Upper lobe of left lung (tissue), 6 donors: ENCODE measurements around the gene SDF2L1. TPM values are rescaled to one million over a fixed set of nuclear protein-coding genes. Genes with fewer than 3 reads are reported as not detected.

ENCODE experiments used
- ATAC-seq, 2 donors: fragments of 200-7000 bp; cut with Tn5 transposase; one replicate each; pipeline ENCODE4 v1.9.1; 2022; ENCODE audit warnings: mild to moderate bottlenecking in 2 of 2, moderate library complexity in 2 of 2; ENCODE audit not compliant: low FRiP score in 2 of 2
- DNase-seq, 2 donors: peaks; one replicate each; pipeline ENCODE4 v3.0.0-alpha.2; 2019 to 2020
- H3K27ac ChIP-seq, 4 donors: fragments of 200-600 bp; sonication (generic); one replicate each; pipeline ENCODE4 v1.5.1; 2016 to 2019
- H3K27me3 ChIP-seq, 4 donors: fragments of 200-600 bp; sonication (generic); one replicate each; pipeline ENCODE4 v1.5.1; 2017 to 2019
- H3K36me3 ChIP-seq, 4 donors: fragments of 200-600 bp; sonication (generic); one replicate each; pipeline ENCODE4 v1.5.1; 2016 to 2019
- H3K4me1 ChIP-seq, 4 donors: fragments of 200-600 bp; sonication (generic); one replicate each; pipeline ENCODE4 v1.5.1; 2018 to 2019
- H3K4me3 ChIP-seq, 4 donors: fragments of 200-600 bp; sonication (generic); one replicate each; pipeline ENCODE4 v1.5.1; 2017 to 2019; ENCODE audit warnings: mild to moderate bottlenecking in 2 of 4, moderate library complexity in 1 of 4
- H3K9me3 ChIP-seq, 4 donors: fragments of 200-600 bp; sonication (generic); one replicate each; pipeline ENCODE4 v1.5.1; 2018 to 2019
- EP300 ChIP-seq, 4 donors: sonication (generic); formaldehyde crosslinking; IDR thresholded peaks; one replicate each; pipeline ENCODE4 v1.5.1; 2017; ENCODE audit warnings: antibody characterized with exemption in 4 of 4, control low read depth in 2 of 4
- POLR2A ChIP-seq, 4 donors: fragments of 450-650 bp; IDR thresholded peaks; one replicate each; pipeline ENCODE4 v1.5.1; 2016 to 2017; ENCODE audit warnings: antibody characterized with exemption in 4 of 4, mild to moderate bottlenecking in 2 of 4
- POLR2AphosphoS5 ChIP-seq, 2 donors: sonication (generic); formaldehyde crosslinking; IDR thresholded peaks; one replicate each; pipeline ENCODE4 v1.5.1; 2017; ENCODE audit warnings: antibody characterized with exemption in 2 of 2
- WGBS, 2 donors: methylation state at CpG; one replicate each; pipeline ENCODE4 v1.1.5; 2017 to 2018; 5-methylcytosine and 5-hydroxymethylcytosine counted together
- total RNA-seq, 6 donors: library from RNA; depleted of rRNA in 4 of 6; stranded (reverse); fragments of >200 nt in 4 of 6; gene quantifications; one replicate each; pipeline versions ENCODE4 v1.1.0 to v1.2.1, GENCODE V29; 2016 to 2021
- TF ChIP-seq, protein P1 (sequence below), 6 experiments: fragments of 450-650 bp in 4 of 6; fragments of 200-600 bp in 2 of 6; sonication (generic) in 2 of 6; IDR thresholded peaks; one replicate each; pipeline ENCODE4 v1.5.1; 2016 to 2019; ENCODE audit warnings: antibody characterized with exemption in 6 of 6
- donor health status: DM: no; HTN: no; CAD: no; lungs with moderate emphysema.
- donor health status: DM: no; HTN: yes; CAD: no; lungs with severe emphysema.

The SDF2L1 gene
- total RNA-seq, 6 donors from 2014 or later: 3.1 to 73.1 (median 38.9) TPM

GRCh38 chr22:21622919-21623647 is 19.0 kb upstream of the SDF2L1 start:
- Histone ChIP-seq H3K27ac (no peak overlapping the region), H3K4me3 (no peak overlapping the region), H3K9me3 (no peaks in the 10 kb centered on the region), H3K27me3 (no peaks in the 10 kb centered on the region), H3K36me3 (peaks cover 0 to 26% (median 12%) of the 10 kb centered on the region in 4 donors), H3K4me1 (peaks cover 4 to 41% (median 12%) of the 10 kb centered on the region in 4 donors)
- no peak for DNase-seq
- ATAC-seq: no peak
- WGBS, 2 donors: 89 to 92% methylated on average over 22 to 23 of the region's 23 CpGs
- TF ChIP-seq POLR2A (IDR thresholded peaks at IDR 0.05): no peak
- no peak for TF ChIP-seq POLR2AphosphoS5 (IDR thresholded peaks at IDR 0.05)
- TF ChIP-seq EP300 (IDR thresholded peaks at IDR 0.05): no peak
- TF ChIP-seq, protein P1, sequence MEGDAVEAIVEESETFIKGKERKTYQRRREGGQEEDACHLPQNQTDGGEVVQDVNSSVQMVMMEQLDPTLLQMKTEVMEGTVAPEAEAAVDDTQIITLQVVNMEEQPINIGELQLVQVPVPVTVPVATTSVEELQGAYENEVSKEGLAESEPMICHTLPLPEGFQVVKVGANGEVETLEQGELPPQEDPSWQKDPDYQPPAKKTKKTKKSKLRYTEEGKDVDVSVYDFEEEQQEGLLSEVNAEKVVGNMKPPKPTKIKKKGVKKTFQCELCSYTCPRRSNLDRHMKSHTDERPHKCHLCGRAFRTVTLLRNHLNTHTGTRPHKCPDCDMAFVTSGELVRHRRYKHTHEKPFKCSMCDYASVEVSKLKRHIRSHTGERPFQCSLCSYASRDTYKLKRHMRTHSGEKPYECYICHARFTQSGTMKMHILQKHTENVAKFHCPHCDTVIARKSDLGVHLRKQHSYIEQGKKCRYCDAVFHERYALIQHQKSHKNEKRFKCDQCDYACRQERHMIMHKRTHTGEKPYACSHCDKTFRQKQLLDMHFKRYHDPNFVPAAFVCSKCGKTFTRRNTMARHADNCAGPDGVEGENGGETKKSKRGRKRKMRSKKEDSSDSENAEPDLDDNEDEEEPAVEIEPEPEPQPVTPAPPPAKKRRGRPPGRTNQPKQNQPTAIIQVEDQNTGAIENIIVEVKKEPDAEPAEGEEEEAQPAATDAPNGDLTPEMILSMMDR (IDR thresholded peaks at IDR 0.05): no peak

- Histone ChIP-seq H3K27me3 (no peaks in the 10 kb centered on the region), H3K4me1 (peaks cover 8 to 46% (median 16%) of the 10 kb centered on the region in 4 donors), H3K36me3 (peaks cover 0 to 21% (median 13%) of the 10 kb centered on the region in 4 donors), H3K27ac (no peak overlapping the region), H3K4me3 (no peak overlapping the region), H3K9me3 (no peaks in the 10 kb centered on the region)
- no peak for ATAC-seq
- TF ChIP-seq EP300 (IDR thresholded peaks at IDR 0.05): no peak
- TF ChIP-seq, protein P1 (IDR thresholded peaks at IDR 0.05): no peak
- TF ChIP-seq POLR2A (IDR thresholded peaks at IDR 0.05): no peak
- no peak for TF ChIP-seq POLR2AphosphoS5 (IDR thresholded peaks at IDR 0.05)
- 88% methylated on average over 4 of the region's 7 CpGs; no CpG with 5 or more reads in 1 of the 2 donors for WGBS, 2 donors
- no peak for DNase-seq
Measured at GRCh38 chr22:21623648-21623970, 18.5 kb upstream of the SDF2L1 start.

DNA sequence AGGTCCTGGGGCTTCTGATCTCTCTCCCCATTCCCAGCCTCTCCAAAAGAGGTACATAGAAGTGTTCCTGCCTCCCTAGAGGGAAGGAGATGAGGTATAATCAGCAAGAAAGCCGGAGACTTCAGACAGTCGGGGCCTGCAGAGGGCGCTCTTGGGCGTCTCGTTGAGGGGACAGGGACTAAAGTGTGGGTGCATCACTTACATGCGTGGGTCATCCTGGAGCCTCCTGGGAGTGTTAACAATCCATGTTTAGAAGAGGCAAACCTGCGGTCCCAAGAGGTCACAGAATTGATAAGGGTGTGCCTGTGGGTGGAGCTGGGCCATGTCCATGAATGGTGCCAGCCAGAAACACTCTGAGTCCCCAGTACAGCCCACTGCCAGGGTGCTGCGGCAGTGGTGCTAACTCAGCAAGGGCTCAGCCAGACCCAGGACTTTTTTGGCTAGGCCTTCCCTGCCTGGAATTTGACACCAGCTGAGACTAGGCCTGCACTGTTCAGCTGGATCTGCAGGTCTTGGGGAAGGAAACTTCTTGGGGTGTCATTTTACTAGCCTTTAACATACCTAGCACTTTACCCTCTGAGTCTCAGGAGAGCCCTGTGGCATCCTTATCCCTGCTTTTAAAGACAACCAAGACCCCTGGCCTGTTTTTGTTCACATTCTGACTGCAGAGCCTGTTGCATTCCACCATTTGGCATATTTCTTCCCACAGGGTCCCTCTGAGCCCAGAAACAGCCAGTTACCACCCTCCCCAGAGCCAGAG is 17.8 kb upstream of the SDF2L1 start:
- Histone ChIP-seq H3K27me3 (no peaks in the 10 kb centered on the region), H3K27ac (no peak overlapping the region), H3K9me3 (no peaks in the 10 kb centered on the region), H3K4me1 (peaks cover 14 to 53% (median 23%) of the 10 kb centered on the region in 4 donors), H3K4me3 (no peak overlapping the region), H3K36me3 (peaks cover 0 to 21% (median 10%) of the 10 kb centered on the region in 4 donors)
- DNase-seq: no peak
- ATAC-seq: no peak
- no peak for TF ChIP-seq EP300 (IDR thresholded peaks at IDR 0.05)
- TF ChIP-seq POLR2A (IDR thresholded peaks at IDR 0.05): no peak
- TF ChIP-seq POLR2AphosphoS5 (IDR thresholded peaks at IDR 0.05): no peak
- TF ChIP-seq, protein P1 (IDR thresholded peaks at IDR 0.05): no peak
- 75 to 80% methylated on average over 2 to 8 of the region's 8 CpGs for WGBS, 2 donors

DNA sequence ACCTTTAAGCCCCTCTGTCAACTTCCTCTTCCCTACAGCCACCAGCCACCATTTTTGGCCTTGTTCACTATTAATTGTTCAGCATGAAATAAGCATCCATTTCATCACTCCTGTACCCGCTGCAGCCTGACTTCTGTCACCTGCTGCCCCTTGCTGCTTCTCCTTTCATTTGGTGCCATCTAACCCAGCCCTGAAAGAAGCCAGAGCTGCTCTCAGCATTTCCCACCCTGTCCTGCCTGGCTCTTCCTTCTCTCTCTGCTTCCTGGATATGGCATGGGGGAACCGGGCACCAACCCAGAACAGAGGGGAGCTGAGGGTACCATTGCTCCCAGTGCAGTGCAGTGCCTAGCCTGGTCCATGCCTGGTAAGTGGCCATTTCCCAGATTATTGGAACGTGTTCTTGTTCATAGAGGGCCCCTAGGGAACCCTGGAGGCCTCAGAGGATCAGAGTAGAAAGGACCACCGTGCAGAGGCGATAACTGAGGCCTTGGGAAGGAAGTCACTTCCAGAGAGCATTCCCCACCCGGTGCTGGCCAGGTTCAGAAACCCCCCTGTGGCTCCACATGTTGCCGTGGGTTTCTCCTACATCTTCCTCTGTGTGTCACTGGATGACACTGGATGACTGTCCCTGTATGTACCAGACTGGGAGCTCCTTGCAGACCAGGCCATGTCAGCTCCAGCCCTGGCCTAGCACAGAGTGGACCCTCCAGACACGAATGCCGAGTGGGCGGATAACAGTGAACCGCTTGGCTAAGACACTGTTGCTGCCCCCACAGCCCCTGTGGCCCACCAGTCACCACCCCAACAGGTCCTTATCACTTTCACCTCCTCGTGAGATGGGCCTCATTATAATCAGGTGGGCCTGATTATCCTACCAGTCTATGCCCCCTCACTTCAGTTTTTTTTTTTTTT is 17.0 kb upstream of the SDF2L1 start:
- Histone ChIP-seq H3K36me3 (peaks cover 0 to 21% (median 10%) of the 10 kb centered on the region in 4 donors), H3K27me3 (no peaks in the 10 kb centered on the region), H3K4me3 (no peak overlapping the region), H3K4me1 (peaks cover 14 to 60% (median 24%) of the 10 kb centered on the region in 4 donors), H3K9me3 (no peaks in the 10 kb centered on the region), H3K27ac (no peak overlapping the region)
- 81 to 83% methylated on average over 8 to 12 of the region's 12 CpGs for WGBS, 2 donors
- ATAC-seq (no peak), DNase-seq (no peak)
- TF ChIP-seq POLR2A (IDR thresholded peaks at IDR 0.05) (no peak), EP300 (IDR thresholded peaks at IDR 0.05) (no peak), POLR2AphosphoS5 (IDR thresholded peaks at IDR 0.05) (no peak)
- TF ChIP-seq, protein P1 (IDR thresholded peaks at IDR 0.05): no peak
